GM19455 (cell line): ENCODE measurements around the gene MMP24.

Experiments used
- ATAC-seq: cut with Tn5 transposase; IDR thresholded peaks from one replicate; pipeline ENCODE4 v1.9.1; 2021; ENCODE audit not compliant: unreplicated experiment

MMP24 gene

GRCh38 chr20:35277531-35278395 lies 51.3 kb downstream of the MMP24 start, which contains the start of gene MMP24OS:
Gene MMP24OS (minus strand): TSS chr20:35278122. CDS start chr20:35277929, 193 bp downstream.
- peak; percentile 77 for ATAC-seq

- no peak for ATAC-seq
Observed at GRCh38 chr20:35279040-35279439, 52.5 kb downstream of the MMP24 start.

DNA sequence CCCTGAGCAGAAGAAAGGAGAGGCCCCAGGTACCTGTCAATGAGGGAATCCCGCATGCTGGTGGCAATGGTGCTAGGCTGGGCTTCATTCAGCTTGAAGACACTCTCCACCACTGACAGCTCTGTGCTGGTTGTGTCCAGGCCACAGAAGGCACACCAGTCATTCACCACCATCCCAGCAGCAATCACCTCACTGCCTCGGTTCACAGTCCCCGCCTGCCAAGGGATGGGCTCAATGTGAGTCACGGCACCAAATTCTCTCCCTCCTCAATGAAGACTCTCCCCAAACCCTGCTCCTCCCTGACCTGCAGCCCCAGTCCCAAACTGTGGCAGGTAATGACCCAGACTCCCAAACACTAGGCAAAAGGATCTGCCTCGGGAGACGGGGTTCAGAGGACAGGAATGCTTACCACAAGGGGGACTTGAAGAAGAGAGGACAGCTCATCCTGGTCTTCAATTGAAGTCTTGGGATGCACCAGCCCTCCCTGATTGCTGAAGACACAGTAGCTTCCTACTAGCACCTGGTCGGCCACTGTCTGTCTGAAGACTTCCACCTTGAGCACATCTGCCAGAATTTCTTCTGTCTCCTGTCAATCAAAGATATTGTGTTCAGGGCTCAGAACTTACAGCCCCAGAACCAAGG lies 53.2 kb downstream of the MMP24 start:
- ATAC-seq, result no peak

GRCh38 chr20:35280523-35280922 lies 54.0 kb downstream of the MMP24 start:
- no peak for ATAC-seq

DNA sequence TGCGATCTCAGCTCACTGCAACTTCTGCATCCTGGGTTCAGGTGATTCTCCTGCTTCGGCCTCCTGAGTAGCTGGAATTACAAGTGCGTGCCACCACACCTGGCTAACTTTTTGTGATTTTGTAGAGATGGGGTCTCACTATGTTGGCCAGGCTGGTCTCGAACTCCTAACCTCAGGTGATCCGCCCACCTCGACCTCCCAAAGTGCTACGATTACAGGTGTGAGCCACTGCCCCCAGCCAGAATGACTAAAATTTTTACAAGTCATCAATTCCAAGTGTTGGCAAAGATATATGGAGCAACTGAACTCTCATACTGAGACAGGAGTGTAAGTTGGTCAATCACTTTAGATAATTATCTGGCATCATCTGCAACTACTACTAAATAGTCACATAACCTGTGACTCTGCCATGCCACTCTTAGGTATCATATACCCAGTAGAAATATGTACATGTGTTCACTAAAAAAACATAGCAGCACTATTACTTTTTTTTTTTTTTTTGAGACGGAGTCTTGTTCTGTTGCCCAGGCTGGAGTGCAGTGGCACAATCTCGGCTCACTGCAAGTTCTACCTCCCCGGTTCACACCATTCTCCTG lies 55.1 kb downstream of the MMP24 start:
- ATAC-seq, result no peak

DNA sequence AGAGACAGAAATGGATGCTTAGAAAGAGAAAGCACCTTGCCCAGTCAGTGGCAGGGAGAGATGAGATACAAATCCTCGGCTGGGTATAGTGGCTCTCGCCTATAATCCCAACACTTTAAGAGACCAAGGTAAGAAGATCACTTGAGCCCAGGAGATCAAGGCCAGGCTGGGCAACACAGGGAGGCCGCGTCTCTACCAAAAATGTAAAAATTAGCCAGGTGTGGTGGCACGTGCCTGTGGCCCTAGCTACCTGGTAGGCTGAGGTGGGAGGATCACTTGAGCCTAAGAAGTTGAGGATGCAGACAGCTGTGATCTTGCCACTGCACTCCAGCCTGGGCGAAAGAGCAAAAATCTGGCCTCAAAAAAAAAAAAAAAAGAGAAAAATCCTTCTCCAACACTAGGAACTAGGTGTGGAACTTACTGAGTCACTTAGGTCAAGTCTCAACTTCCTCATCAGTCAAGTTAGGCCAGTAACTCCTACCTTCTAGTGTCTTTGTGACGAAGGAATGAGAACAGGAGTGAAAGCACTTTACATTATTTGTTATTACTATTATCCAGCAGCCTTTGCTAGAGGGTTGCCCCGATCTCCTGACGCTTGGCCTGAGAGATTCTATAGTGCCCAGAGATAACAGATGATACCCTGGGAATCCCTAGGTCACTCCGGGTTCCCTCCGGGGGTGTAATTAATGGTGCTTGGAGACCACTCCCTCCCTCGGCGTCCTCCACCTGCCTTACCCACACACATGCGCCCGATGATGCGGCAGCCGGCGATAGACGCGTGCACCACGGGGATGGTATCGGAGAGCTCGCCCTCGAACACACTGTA lies 57.2 kb downstream of the MMP24 start:
- ATAC-seq, result no peak

DNA sequence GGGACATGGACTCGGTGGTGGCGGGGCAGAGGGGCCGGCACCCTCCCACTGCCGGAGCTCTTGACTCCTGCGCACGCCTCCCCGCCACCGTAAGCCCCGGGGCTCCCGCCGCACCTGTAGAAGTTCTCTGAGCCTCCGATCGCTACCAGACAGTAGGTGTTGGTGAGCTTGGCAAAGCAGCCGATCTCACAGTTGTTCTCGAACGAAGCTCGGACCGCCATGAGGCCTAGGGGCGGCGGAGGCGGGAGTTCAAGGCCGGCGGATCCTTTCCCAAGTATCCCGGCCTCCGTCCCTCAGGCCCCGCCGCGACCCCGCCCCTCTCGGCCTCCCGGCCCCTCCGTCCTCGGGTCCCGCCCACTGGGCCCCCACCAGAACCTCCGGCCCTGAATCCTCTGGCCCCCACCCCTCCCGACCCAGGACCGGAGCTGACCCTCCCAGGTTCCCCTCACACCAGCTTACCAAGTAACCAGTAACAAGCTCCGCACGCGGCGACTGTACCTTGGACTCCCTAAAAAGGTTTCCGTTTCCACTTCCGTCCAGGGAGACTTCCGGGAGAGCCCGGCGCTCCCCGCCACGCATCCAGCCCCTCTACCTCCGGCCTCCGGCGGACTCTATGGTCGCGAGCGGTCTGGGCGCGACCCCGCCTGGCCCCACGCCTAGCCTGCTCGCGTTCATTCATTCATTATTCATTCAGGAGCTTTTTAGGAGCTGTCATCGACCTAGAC lies 57.9 kb downstream of the MMP24 start, which contains the start of gene EIF6:
Gene EIF6 (minus strand): TSS at position 506 of the 725 bp plus-strand sequence. CDS start 285 bp downstream, at position 221.
- ATAC-seq, result peak; percentile 70

DNA sequence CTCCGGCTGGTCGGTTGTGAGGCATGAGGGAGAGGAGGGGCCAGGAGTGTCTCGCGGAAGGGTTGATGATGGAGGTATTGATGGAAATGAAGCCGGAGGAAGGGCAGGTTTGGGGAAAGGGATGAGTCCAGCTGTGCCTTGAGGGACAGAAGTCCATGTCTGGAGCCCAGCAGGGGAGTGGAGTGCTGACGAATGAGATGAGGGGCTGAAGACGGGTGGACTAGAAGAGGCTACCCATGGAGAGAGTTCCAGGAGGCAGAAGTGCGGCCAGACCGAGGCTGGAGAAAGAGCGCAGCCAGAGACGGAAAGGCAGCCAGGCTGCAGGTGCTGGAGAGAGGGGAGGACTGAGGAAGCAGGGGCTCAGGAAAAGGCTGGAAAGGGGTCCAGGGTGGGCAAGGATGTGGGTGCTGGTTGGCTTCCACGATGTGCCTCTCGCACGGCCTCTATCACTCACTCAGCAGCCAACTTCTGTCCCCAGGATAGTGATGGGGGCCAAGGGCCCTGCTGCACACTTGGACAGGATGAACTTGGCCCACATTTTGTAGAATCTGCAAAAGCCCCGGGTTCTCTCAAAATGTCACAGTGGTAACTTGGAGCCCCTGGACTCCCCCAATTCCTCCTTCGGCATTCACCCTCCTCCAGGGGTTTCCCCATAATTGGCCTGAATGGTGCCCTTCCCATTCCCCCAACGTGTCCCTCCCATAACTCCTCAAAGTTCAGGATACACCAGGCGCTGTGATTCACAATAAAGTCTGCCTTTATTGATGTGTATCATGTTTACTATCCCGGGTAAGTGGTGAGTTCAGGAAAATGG lies 58.7 kb downstream of the MMP24 start:
- ATAC-seq, result no peak

DNA sequence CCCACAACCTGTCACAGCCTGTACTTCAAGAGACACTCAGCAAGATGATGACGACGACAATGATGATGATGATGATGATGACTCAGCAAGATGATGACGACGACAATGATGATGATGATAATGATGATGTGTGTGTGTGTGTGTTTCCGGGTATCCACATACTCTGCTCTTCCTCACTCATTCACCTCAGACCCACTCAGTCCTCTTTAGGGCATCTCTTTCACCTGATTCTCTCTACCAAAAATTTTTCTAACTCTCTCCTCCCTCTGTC lies 59.3 kb downstream of the MMP24 start:
- ATAC-seq, result no peak

- ATAC-seq, result no peak
Observed at GRCh38 chr20:35286077-35286898, 59.8 kb downstream of the MMP24 start.

DNA sequence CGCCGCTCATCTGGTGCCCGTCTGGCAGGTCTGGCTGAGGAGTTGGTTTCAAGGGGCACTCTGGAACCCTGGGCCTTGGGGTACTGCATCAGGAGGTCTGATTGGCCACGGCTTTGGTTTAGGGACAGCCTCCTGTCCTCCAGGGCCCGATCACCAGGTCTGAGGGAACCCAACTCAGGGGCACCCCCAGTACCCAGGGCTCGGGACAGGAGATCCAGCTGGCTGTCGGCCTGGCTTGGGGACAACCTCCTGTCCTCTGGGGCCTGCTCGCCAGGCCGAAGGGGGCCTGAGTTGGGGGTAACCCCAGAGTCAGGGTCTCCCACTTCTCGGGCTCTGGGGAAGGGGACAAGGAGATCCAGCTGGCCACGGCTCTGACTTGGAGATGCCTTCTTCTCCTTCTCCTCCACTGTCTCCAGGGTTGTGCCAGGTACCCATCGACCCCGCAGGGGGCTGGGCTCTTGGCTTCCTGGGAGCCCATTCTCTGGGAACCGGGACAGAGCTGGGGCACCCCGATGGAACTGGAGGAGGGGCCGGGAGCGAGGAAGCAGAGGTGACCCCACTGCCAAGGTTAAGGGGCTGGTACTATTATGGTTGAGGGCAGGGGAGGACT lies 60.5 kb downstream of the MMP24 start:
- no peak for ATAC-seq

GRCh38 chr20:35287509-35288324 lies 61.2 kb downstream of the MMP24 start:
- no peak for ATAC-seq

DNA sequence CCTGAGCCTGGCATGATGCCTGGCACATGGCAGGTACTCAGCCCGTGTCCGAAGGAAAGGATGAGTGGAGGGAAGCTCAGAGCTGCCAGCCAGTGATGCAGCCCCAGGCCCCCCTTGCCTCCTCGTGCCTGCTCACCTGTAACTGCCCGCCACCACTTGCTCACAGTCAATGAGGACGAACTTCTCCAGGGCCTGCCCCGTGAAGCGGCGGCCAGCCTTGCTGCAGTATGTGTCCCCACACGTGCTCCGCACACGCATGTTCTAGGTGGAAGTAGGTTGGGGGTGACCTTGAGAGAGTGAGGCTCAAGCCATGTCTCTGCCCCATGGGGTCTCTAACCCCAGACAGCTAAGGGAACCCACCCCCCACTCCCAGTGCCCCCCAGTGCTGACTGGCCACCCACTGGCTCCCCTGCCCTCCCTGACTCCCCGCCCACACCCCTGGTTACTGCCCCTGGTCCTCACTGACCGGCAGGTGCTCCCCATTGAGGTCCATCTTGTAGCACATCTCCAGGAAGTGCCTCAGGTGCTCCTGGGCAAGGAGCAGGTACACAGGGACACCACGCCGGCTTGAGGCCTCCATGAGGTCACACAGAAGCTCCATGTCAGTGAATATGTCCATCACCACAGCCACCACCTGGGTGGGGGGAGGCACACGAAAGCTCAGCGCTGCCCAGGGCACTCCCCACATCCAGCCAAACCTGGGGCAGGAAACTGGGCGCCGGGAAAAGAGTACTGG lies 62.0 kb downstream of the MMP24 start:
- ATAC-seq, result no peak

DNA sequence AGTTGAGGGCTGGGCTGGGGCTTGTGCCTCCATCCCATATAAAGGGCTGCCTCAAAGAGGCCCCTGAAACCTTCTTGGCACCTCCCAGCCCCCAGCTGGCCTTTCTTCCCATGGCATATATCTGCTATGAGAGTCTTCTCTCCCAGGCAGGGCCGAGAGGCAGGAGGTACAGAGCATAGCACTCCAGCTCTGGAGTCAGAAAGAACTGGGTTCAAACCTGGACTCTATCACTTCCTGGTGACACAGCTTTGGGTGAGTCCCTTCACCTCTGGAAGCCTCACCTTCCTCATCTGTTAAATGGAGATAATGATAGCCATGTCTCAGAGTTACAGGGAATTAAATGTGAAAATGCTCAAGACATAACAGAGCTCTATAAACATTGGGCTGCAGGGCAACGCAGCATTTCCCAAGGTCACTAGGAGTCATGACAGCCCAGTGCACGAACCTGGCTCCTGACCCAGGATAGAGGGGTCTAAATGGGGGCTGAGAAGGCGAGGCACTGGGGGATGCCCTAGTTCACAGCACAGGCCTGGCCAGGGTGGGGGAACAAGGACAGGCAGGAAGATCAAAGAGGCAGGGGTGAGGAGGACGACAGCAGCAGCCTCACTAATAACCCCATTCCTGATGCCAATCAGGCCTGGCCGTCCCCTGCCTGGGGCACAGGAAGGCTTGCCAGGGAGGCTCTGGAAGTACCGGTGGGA lies 63.8 kb downstream of the MMP24 start:
- ATAC-seq, result no peak

- no peak for ATAC-seq
Observed at GRCh38 chr20:35290887-35291417, 64.5 kb downstream of the MMP24 start.
